H9 (cell line): ENCODE results near the gene PRKCD. TPM values are rescaled to one million over a fixed set of nuclear protein-coding genes. Genes with fewer than 3 reads are reported as not detected.
A peak's percentile ranks its signal among the peaks of the same experiment; 100 is the strongest.
"Not testable (repeated sequence)": the region's sequence is repeated elsewhere in the genome, so short reads cannot be mapped to it uniquely, and the experiment has no call there.

Source experiments
- DNase-seq: peaks from one replicate; pipeline ENCODE4 v3.0.0-alpha.2; 2017
- H2AFZ ChIP-seq: one replicate; pipeline ENCODE4 v1.6.1; 2013; ENCODE audit warnings: mild to moderate bottlenecking, low read length, control low read depth, moderate library complexity
- H2AK5ac ChIP-seq: 2 replicates; pipeline ENCODE4 v1.6.1; 2013; ENCODE audit warnings: low read length, control low read depth, mixed read lengths; ENCODE audit not compliant: insufficient read length
- H2BK120ac ChIP-seq: one replicate; pipeline ENCODE4 v1.6.1; 2013; ENCODE audit warnings: low read depth, mild to moderate bottlenecking, low read length, control low read depth, inconsistent platforms; ENCODE audit not compliant: poor library complexity, severe bottlenecking
- H2BK12ac ChIP-seq: 2 replicates; pipeline ENCODE4 v1.6.1; 2013; ENCODE audit warnings: low read length, control low read depth, mixed read lengths, low read depth; ENCODE audit not compliant: insufficient read length
- H2BK15ac ChIP-seq: 2 replicates; pipeline ENCODE4 v1.6.1; 2013; ENCODE audit warnings: low read depth, low read length, control low read depth
- H2BK20ac ChIP-seq: one replicate; pipeline ENCODE4 v1.6.1; 2013; ENCODE audit warnings: low read depth, mild to moderate bottlenecking, low read length, control low read depth, inconsistent platforms; ENCODE audit not compliant: poor library complexity, severe bottlenecking
- H2BK5ac ChIP-seq: 2 replicates; pipeline ENCODE4 v1.6.1; 2013; ENCODE audit warnings: low read length, control low read depth, mixed read lengths; ENCODE audit not compliant: insufficient read length
- H3K14ac ChIP-seq: 2 replicates; pipeline ENCODE4 v1.6.1; 2013; ENCODE audit warnings: low read length, control low read depth; ENCODE audit not compliant: insufficient read depth
- H3K18ac ChIP-seq: 2 replicates; pipeline ENCODE4 v1.6.1; 2013; ENCODE audit warnings: low read depth, mild to moderate bottlenecking, mixed read lengths, low read length, control low read depth; ENCODE audit not compliant: insufficient read length
- H3K23ac ChIP-seq: 2 replicates; pipeline ENCODE4 v1.6.1; 2013; ENCODE audit warnings: low read length, control low read depth, mixed read lengths, low read depth; ENCODE audit not compliant: insufficient read length
- H3K23me2 ChIP-seq: 2 replicates; pipeline ENCODE4 v1.6.1; 2013; ENCODE audit warnings: low read depth, mild to moderate bottlenecking, mixed read lengths, low read length, control low read depth; ENCODE audit not compliant: insufficient read length, poor library complexity, severe bottlenecking
- H3K27ac ChIP-seq: 2 replicates; pipeline ENCODE4 v1.5.1; 2013; ENCODE audit warnings: low read length, control low read depth, mixed read lengths, low read depth; ENCODE audit not compliant: insufficient read length
- H3K27me3 ChIP-seq: 2 replicates; pipeline ENCODE4 v1.6.1; 2013; ENCODE audit warnings: low read length, control low read depth, inconsistent platforms; ENCODE audit not compliant: insufficient read depth
- H3K4ac ChIP-seq: 2 replicates; pipeline ENCODE4 v1.6.1; 2013; ENCODE audit warnings: low read depth, mild to moderate bottlenecking, control low read depth, inconsistent platforms, low read length, moderate library complexity
- H3K4me1 ChIP-seq: 2 replicates; pipeline ENCODE4 v1.6.1; 2013; ENCODE audit warnings: low read length, control low read depth, inconsistent platforms; ENCODE audit not compliant: insufficient read depth
- H3K4me2 ChIP-seq: 2 replicates; pipeline ENCODE4 v1.6.1; 2013; ENCODE audit warnings: low read length, control low read depth, mixed read lengths; ENCODE audit not compliant: insufficient read length, insufficient read depth
- H3K56ac ChIP-seq: 2 replicates; pipeline ENCODE4 v1.6.1; 2013; ENCODE audit warnings: low read depth, mild to moderate bottlenecking, mixed read lengths, low read length, control low read depth; ENCODE audit not compliant: insufficient read length
- H3K79me1 ChIP-seq: 2 replicates; pipeline ENCODE4 v1.6.1; 2013; ENCODE audit warnings: low read depth, mild to moderate bottlenecking, moderate library complexity, low read length, control low read depth, inconsistent platforms; ENCODE audit not compliant: insufficient read depth, poor library complexity, severe bottlenecking
- H3K79me2 ChIP-seq: 2 replicates; pipeline ENCODE4 v1.6.1; 2013; ENCODE audit warnings: low read length, control low read depth, inconsistent platforms; ENCODE audit not compliant: insufficient read depth
- H3K9ac ChIP-seq: 2 replicates; pipeline ENCODE4 v1.6.1; 2013; ENCODE audit warnings: low read length, control low read depth, mixed read lengths; ENCODE audit not compliant: insufficient read length; ENCODE audit errors: extremely low read depth
- H3K9me3 ChIP-seq: one replicate; pipeline ENCODE4 v1.6.1; 2013; ENCODE audit warnings: low read depth, low read length, inconsistent platforms; ENCODE audit not compliant: control insufficient read depth
- H3T11ph ChIP-seq: one replicate; pipeline ENCODE4 v1.6.1; 2013; ENCODE audit warnings: mild to moderate bottlenecking, low read length, control low read depth, inconsistent platforms
- H4K20me1 ChIP-seq: one replicate; pipeline ENCODE4 v1.6.1; 2013; ENCODE audit not compliant: control insufficient read depth, insufficient read length, insufficient read depth
- H4K5ac ChIP-seq: 2 replicates; pipeline ENCODE4 v1.6.1; 2013; ENCODE audit warnings: low read depth, mild to moderate bottlenecking, mixed read lengths, low read length, control low read depth; ENCODE audit not compliant: insufficient read length
- H4K8ac ChIP-seq: replicated peaks from 2 replicates; pipeline ENCODE4 v1.6.1; 2013; ENCODE audit warnings: low read length, control low read depth, mixed read lengths, low read depth; ENCODE audit not compliant: insufficient read length
- H4K91ac ChIP-seq: 2 replicates; pipeline ENCODE4 v1.6.1; 2013; ENCODE audit warnings: low read depth, mild to moderate bottlenecking, moderate library complexity, mixed read lengths, low read length, control low read depth; ENCODE audit not compliant: insufficient read length
- H3K27ac Mint-ChIP-seq, 3 experiments: 2 replicates in 2 of 3; 3 replicates in 1 of 3; pipeline ENCODE4 v1.8.0; 2020 to 2021; ENCODE audit warnings: mixed read lengths in 3 of 3, mild to moderate bottlenecking in 1 of 3, moderate library complexity in 1 of 3
- H3K27me3 Mint-ChIP-seq: 2 replicates; pipeline ENCODE4 v1.8.0; 2021; ENCODE audit warnings: low read depth, mild to moderate bottlenecking, moderate library complexity, mixed read lengths
- H3K36me3 Mint-ChIP-seq, 3 experiments: 2 replicates in 2 of 3; 3 replicates in 1 of 3; pipeline ENCODE4 v1.8.0; 2020 to 2021; ENCODE audit warnings: low read depth in 3 of 3, mixed read lengths in 3 of 3; ENCODE audit not compliant: insufficient read depth in 1 of 3
- H3K4me1 Mint-ChIP-seq, 2 experiments: 2 replicates each; pipeline ENCODE4 v1.8.0; 2020; ENCODE audit warnings: mixed read lengths in 2 of 2
- H3K4me3 Mint-ChIP-seq, 2 experiments: 2 replicates in 1 of 2; 3 replicates in 1 of 2; pipeline ENCODE4 v1.8.0; 2020 to 2021; ENCODE audit warnings: mild to moderate bottlenecking in 2 of 2, mixed read lengths in 2 of 2, moderate library complexity in 1 of 2
- H3K9me3 Mint-ChIP-seq, 2 experiments: 2 replicates in 1 of 2; 3 replicates in 1 of 2; pipeline ENCODE4 v1.8.0; 2020; ENCODE audit warnings: mild to moderate bottlenecking in 2 of 2, mixed read lengths in 2 of 2, moderate library complexity in 1 of 2
- WGBS: extraction: QIAGEN DNeasy Blood & Tissue Kit; methylation state at CpG from one replicate; pipeline ENCODE4 v1.1.7; 2013; ENCODE audit warnings: missing lambda C conversion rate, low lambda C conversion rate, mixed read lengths; ENCODE audit not compliant: insufficient read length; ENCODE audit errors: extremely low coverage; 5-methylcytosine and 5-hydroxymethylcytosine counted together
- total RNA-seq: library from RNA; stranded (reverse); gene quantifications from 2 replicates; pipeline ENCODE4 v1.2.1, GENCODE V29; 2021
- TF ChIP-seq, protein P1 (sequence below): fragments of 200-600 bp; sonication (generic); conservative IDR thresholded peaks from 3 replicates; pipeline ENCODE4 v1.8.0; 2021; ENCODE audit warnings: antibody characterized with exemption, mild to moderate bottlenecking

The PRKCD gene
- total RNA-seq, 1 experiment from 2014 or later = 23.7 TPM

DNA sequence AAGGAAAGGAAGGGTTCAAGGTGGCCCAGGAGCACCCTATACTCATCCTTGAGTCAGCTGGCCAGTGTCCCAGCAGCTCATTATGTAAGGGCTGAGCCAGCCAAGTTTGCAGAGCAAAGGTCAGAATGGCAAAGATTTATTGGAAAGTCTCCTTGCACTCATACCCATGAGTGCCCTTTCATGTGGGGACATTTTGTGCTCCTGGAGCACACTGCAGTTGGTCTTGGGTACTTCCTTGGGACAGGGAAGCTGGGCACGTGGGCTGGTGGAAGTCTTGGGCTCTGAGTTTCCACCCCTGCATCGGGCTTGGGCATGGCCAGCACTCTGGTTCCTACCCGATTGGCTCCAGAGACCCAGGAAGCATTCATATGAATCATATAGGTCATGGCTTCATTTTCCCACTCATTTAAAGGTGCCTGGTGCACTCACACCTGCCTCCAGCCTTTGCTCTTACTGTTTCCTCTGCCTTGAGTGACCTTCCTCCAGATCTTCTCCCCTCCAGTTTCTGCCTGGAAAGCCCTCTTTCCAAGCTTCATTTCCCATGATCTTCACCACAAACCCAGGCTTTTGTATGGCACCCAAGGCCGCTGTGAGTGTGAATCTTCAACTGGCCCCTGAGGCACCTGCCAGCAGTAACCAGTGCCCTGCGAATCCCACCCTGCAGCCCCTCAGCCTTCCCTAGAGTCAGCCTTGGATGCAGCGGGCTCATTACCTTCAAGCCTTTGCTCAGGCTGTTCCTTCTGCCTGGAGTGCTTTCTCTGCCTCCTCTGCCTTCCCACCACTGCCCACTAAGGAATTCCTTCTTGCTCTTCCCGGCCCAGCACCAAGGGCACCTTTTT is 10.5 kb upstream of the PRKCD start:
- no peak overlapping the region for H4K91ac ChIP-seq
- peaks cover 0 to 4% of the 10 kb centered on the region in 2 experiments; a peak in 1 of 4 replicates for H3K4me1 Mint-ChIP-seq
- H3K9me3 ChIP-seq = no peaks in the 10 kb centered on the region
- H2AK5ac ChIP-seq = no peak overlapping the region
- H3K14ac ChIP-seq = no peak overlapping the region
- no peaks in the 10 kb centered on the region for H3K79me2 ChIP-seq
- no peak overlapping the region for H4K5ac ChIP-seq
- H3K27me3 ChIP-seq = no peaks in the 10 kb centered on the region
- H3K36me3 Mint-ChIP-seq = no peaks in the 10 kb centered on the region
- TF ChIP-seq, protein P1, sequence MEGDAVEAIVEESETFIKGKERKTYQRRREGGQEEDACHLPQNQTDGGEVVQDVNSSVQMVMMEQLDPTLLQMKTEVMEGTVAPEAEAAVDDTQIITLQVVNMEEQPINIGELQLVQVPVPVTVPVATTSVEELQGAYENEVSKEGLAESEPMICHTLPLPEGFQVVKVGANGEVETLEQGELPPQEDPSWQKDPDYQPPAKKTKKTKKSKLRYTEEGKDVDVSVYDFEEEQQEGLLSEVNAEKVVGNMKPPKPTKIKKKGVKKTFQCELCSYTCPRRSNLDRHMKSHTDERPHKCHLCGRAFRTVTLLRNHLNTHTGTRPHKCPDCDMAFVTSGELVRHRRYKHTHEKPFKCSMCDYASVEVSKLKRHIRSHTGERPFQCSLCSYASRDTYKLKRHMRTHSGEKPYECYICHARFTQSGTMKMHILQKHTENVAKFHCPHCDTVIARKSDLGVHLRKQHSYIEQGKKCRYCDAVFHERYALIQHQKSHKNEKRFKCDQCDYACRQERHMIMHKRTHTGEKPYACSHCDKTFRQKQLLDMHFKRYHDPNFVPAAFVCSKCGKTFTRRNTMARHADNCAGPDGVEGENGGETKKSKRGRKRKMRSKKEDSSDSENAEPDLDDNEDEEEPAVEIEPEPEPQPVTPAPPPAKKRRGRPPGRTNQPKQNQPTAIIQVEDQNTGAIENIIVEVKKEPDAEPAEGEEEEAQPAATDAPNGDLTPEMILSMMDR = no peak
- no peaks in the 10 kb centered on the region for H3K4me1 ChIP-seq
- H2BK12ac ChIP-seq = no peak overlapping the region
- no peak overlapping the region for H3K4ac ChIP-seq
- H3T11ph ChIP-seq = no peak overlapping the region
- no peaks in the 10 kb centered on the region for H3K79me1 ChIP-seq
- H3K4me2 ChIP-seq = no peak overlapping the region
- H2BK15ac ChIP-seq = no peak overlapping the region
- H2BK120ac ChIP-seq = no peak overlapping the region
- H4K8ac ChIP-seq = no peak overlapping the region
- no peak overlapping the region for H2BK5ac ChIP-seq
- no peak overlapping the region for H2BK20ac ChIP-seq
- no peaks in the 10 kb centered on the region for H4K20me1 ChIP-seq
- peaks cover 6% of the 10 kb centered on the region for H3K27me3 Mint-ChIP-seq
- no CpG with 5 or more reads among the region's 7 CpGs for WGBS
- no peak overlapping the region for H3K18ac ChIP-seq
- no peak overlapping the region for H3K23ac ChIP-seq
- no peak for DNase-seq
- no peaks in the 10 kb centered on the region for H3K9me3 Mint-ChIP-seq
- H3K4me3 Mint-ChIP-seq = no peak overlapping the region
- H3K23me2 ChIP-seq = no peaks in the 10 kb centered on the region
- H3K27ac ChIP-seq = no peak overlapping the region
- no peak overlapping the region for H3K9ac ChIP-seq
- H3K27ac Mint-ChIP-seq = no peak overlapping the region; a peak in 1 of 7 replicates
- H2AFZ ChIP-seq = no peak overlapping the region
- H3K56ac ChIP-seq = no peak overlapping the region

DNA sequence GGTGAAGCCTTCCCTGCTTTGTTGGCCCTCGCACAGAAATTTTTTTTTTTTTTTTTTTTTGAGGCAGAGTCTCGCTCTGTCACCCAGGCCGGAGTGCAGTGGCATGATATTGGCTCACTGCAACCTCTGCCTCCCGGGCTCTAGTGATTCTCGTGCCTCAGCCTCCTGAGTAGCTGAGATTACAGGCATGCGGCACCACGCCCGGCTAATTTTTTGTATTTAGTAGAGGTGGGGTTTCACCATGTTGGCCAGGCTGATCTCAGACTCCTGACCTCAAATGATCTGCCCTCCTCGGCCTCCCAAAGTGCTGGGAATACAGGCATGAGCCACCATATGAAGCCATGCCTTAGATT is 9.9 kb upstream of the PRKCD start:
- H3K36me3 Mint-ChIP-seq, H2BK120ac ChIP-seq: not testable (repeated sequence)
- WGBS = no CpG with 5 or more reads among the region's 9 CpGs

More for the DNA sequence above, 9.9 kb upstream of the PRKCD start:
- H3K56ac ChIP-seq, H2BK20ac ChIP-seq, H4K8ac ChIP-seq, H3K79me2 ChIP-seq, H3T11ph ChIP-seq, H3K18ac ChIP-seq, H3K14ac ChIP-seq, H3K4me2 ChIP-seq, H2BK15ac ChIP-seq, H4K91ac ChIP-seq, H3K23me2 ChIP-seq, H4K20me1 ChIP-seq, H3K9ac ChIP-seq, H3K9me3 Mint-ChIP-seq, H2AK5ac ChIP-seq, H3K27me3 ChIP-seq, H3K9me3 ChIP-seq, H3K4me1 Mint-ChIP-seq, H4K5ac ChIP-seq, H3K4me1 ChIP-seq, H2BK12ac ChIP-seq, H3K79me1 ChIP-seq, H3K23ac ChIP-seq, H3K27ac Mint-ChIP-seq, H2BK5ac ChIP-seq, H3K27ac ChIP-seq, H3K27me3 Mint-ChIP-seq, H2AFZ ChIP-seq, DNase-seq, H3K4ac ChIP-seq: not testable (repeated sequence)
- H3K4me3 Mint-ChIP-seq = 0 out of 5 replicates have a peak overlapping the region, but pooled peaks of 1 of the 2 experiments have one; percentile 14
